GM12872 (cell line): ENCODE results near the gene MTOR.

Experiments used
- CTCF ChIP-seq: IDR thresholded peaks from 3 replicates; pipeline ENCODE4 v1.5.1; 2011; ENCODE audit warnings: low read depth, mild to moderate bottlenecking, low read length, moderate library complexity; ENCODE audit not compliant: insufficient read depth

The MTOR gene

GRCh38 chr1:11129649-11130390, 132.5 kb downstream of the MTOR start:
- TF ChIP-seq CTCF = no peak

- no peak for TF ChIP-seq CTCF
Observed at GRCh38 chr1:11126569-11126968, 135.8 kb downstream of the MTOR start.

- no peak for TF ChIP-seq CTCF
Observed at GRCh38 chr1:11125931-11126330, 136.4 kb downstream of the MTOR start.

GRCh38 chr1:11124965-11125364, 137.4 kb downstream of the MTOR start:
- TF ChIP-seq CTCF = no peak

GRCh38 chr1:11116318-11116717, 146.0 kb downstream of the MTOR start:
- TF ChIP-seq CTCF = no peak

- no peak for TF ChIP-seq CTCF
Observed at GRCh38 chr1:11114966-11115365, 147.4 kb downstream of the MTOR start.

- TF ChIP-seq CTCF = no peak
Observed at GRCh38 chr1:11109047-11109760, 153.1 kb downstream of the MTOR start.
